HG02943 (cell line): ENCODE measurements around the gene ALCAM.

Experiments
- ATAC-seq: cut with Tn5 transposase; IDR thresholded peaks from one replicate; pipeline ENCODE4 v1.9.1; 2021; ENCODE audit warnings: mild to moderate bottlenecking, low read depth, moderate library complexity; ENCODE audit not compliant: unreplicated experiment

ALCAM gene

DNA sequence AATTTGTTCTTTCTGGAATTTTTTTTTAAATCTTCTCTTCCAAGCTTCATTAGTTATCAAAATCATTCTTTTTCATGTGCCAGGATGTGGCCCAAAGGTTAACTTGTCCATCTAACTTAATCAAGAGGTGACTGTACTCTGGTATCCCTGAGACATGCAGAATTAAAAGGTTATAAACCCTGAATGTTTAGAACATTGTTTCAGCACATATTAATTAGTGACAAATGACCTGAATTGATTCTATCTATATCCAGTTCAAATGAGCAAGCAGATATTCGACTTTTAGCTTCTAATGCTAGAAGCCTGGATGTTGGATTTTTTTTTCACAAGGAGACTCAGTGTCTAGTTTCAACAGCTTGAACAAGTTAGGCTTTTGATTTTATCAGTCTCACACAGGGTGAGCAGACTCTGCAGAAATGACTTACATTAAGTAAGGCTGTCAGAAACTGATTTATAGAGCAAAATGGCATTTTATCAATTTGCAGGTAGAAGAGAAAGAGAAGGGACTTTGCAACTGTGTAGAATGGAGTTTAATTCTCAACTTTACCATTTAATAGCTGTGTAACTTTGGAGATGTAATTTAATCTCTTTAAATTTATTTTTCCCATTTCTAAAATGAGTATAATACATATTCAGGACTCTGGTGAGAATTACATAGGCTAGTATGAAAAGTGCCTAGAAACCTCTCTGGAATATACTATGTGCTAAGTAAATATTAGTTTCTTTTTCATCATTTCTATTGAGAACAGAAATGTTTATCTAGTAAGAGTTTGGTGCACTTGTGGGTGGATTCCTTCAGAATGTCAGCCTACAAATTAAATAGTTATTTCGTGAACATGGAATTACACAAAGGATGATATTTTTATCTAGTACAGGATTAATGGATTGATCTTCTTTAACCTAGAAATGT lies 100.0 kb downstream of the ALCAM start:
- ATAC-seq, result no peak

DNA sequence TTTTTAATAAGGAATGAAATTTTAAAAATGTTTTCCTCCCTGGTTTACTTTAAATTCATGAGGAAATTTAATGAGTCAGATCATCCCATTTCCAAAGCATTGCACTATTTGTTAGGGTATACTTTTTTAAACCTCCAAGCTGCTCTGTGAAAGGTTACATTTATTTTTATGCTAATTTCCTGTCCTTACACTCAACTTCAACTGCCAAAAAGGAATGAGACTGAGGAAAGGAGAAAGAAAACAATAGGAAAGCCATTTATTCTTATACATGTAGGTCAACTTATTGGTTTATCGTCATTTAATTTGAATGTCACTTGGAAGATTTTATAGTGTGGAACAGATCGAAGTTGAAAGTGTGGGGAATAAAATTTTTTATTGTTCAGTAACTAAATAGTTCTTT lies 104.1 kb downstream of the ALCAM start:
- ATAC-seq, result no peak

DNA sequence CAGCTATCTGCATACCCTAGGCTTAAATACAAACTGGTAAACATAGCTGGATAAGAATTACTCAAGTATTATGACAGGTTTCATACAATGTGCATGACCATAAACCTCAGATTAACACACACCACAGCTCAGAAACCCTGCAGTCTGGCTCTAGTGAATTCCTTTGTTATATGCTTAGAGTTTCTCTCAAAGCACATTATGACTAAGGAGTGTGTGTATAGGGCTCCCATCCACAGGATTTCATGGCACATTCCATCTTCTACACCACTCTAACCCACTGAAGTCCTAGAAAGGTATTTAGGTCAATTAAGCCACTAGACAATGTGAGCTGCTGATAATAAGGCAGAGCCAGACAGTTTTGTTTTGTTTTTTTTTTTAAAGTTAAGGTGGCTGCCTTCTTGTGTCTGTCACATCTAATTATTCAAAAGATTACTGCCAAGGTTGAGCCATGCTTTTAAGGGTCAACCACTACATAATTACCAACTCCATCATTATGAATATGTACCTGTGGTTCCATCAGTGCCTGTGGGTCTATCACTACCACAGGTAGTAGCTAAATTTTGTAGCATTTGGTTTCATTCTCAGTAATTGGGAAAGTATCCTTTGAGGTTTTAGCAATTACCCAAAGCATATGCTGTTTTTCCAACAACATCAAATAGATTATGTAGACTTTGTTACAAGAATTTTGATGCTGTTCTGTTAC lies 107.0 kb downstream of the ALCAM start:
- no peak for ATAC-seq

DNA sequence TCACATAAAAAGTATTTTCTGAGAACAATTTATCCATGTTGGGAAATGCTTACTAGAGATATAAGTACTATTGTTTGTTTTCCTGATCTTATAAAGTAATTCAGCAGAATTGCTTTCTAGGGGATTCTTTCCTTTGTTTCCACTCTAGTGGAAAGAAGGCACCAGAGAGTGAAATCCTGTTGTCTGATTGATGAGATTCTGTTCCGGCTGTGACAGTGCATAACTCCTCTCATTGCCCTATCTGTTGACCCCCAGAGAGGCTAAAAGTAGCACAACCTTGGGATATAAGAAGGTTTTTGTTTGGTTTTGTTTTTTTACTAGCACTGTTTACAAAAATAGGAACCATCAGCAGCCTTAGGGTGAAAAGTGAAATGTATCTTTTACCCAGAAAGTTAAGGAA lies 114.1 kb downstream of the ALCAM start:
- ATAC-seq, result no peak

DNA sequence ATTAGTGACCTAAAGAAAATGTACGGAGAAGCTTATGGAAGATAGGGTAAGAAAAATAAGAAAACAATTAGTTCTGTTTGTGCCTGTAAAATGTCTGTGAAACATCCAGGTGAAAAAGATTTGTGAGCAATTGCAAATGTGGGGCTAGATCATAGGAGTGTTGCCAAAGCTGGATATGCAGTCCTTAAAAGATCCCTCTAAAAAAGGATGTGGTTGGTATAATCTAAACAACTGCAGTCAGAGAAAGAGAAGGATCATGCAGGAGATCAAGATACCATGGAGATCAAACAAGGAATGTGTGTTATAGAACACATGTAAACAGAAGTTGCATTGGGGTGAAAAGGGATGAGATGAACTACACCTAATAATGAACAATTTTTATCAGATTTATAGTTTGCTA lies 116.8 kb downstream of the ALCAM start:
- ATAC-seq, result no peak

DNA sequence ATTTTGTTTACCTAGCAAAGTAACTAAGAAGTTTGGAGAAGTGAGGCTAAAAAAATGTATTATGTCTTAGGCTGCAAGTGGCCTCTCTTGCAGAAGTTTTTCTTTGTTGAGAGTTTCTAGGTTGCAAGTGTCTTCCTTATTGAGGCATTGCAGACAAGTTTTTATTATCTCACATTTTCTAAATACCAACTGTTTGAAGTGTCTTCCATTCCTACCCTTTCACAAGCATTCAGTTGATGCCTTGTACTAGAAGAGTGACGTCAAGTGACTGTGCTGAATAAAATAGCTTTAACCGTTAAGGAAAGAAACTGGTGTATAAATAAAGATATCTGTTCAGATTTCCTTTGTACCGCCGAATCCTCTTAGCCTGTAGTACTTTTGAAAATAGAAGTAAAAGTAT lies 123.3 kb downstream of the ALCAM start:
- no peak for ATAC-seq

- ATAC-seq, result no peak
These were observed 126.7 kb downstream of the ALCAM start for GRCh38 chr3:105493305-105493892.

GRCh38 chr3:105495021-105495420 lies 128.3 kb downstream of the ALCAM start:
- no peak for ATAC-seq

GRCh38 chr3:105496343-105496742 lies 129.6 kb downstream of the ALCAM start:
- ATAC-seq, result no peak

- ATAC-seq, result no peak
These were observed 130.7 kb downstream of the ALCAM start for GRCh38 chr3:105497386-105497785.

- no peak for ATAC-seq
These were observed 133.3 kb downstream of the ALCAM start for GRCh38 chr3:105499961-105500360.

DNA sequence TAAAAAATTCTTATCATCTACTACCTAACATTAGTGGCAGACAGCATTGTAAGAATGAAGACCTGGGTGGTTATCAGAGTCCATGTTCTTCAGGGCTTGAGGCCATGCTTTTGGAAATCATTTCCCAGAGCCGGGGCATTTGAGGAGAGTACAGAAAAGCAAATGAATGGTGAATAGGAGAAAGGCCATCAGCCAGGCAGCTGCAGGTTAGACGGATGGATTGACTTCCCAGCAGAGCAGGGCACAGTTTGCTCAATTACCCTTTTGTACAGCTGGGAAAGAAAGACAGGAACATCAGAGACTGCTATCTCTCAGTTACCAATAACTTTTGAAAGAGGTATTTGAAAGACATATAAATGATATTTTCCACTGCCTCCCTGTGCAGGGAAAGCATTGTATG lies 135.6 kb downstream of the ALCAM start:
- ATAC-seq, result no peak

- ATAC-seq, result no peak
These were observed 136.5 kb downstream of the ALCAM start for GRCh38 chr3:105503191-105503593.

GRCh38 chr3:105504440-105504951 lies 137.8 kb downstream of the ALCAM start:
- no peak for ATAC-seq

DNA sequence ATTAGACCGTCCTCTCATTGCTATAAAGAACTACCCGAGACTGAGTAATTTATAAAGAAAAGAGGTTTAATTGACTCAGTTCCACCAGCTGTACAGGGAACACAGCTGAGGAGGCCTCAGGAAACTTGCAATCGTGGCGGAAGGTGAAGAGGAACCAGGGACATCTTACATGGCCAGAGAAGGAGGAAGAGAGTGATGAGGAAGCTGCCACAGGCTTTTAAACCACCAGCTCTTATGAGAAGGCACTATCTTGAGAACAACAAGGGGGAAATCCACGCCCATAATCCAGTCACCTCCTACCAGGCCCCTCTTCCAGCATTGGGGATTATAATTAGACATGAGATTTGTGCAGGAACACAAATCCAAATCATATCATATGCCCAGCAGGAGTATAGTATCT lies 138.5 kb downstream of the ALCAM start:
- no peak for ATAC-seq

- ATAC-seq, result no peak
These were observed 144.3 kb downstream of the ALCAM start for GRCh38 chr3:105511031-105511430.

DNA sequence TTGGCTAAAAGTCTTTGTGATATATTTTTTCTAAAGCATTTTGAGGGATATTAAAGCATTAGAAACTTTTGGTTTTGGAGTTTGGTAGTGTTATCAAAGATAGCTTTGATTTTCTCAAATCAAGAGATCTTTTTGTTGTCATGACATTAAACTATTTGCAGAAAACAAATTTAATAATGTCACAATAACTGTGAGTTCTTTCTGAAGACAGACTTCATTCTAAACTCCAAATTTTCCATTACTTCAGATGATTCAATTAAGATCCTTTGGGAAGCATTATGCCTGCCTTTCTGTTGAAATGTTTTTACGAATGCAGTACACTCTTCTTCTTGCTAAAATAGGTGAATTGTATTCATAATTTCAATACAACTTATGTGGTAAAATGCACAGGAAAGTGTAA lies 145.4 kb downstream of the ALCAM start:
- ATAC-seq, result no peak

GRCh38 chr3:105513042-105513441 lies 146.3 kb downstream of the ALCAM start:
- ATAC-seq, result no peak

- ATAC-seq, result no peak
These were observed 147.2 kb downstream of the ALCAM start for GRCh38 chr3:105513886-105514285.

GRCh38 chr3:105515372-105515771 lies 148.7 kb downstream of the ALCAM start:
- ATAC-seq, result no peak

GRCh38 chr3:105516972-105517371 lies 150.3 kb downstream of the ALCAM start:
- ATAC-seq, result no peak
